ENCODE data around the gene EHD3. TPM values are rescaled to one million over a fixed set of nuclear protein-coding genes. Genes with fewer than 3 reads are reported as not detected.

The EHD3 gene
- total RNA-seq, 2 donors from 2014 or later: 1.0 to 1.1 TPM

DNA sequence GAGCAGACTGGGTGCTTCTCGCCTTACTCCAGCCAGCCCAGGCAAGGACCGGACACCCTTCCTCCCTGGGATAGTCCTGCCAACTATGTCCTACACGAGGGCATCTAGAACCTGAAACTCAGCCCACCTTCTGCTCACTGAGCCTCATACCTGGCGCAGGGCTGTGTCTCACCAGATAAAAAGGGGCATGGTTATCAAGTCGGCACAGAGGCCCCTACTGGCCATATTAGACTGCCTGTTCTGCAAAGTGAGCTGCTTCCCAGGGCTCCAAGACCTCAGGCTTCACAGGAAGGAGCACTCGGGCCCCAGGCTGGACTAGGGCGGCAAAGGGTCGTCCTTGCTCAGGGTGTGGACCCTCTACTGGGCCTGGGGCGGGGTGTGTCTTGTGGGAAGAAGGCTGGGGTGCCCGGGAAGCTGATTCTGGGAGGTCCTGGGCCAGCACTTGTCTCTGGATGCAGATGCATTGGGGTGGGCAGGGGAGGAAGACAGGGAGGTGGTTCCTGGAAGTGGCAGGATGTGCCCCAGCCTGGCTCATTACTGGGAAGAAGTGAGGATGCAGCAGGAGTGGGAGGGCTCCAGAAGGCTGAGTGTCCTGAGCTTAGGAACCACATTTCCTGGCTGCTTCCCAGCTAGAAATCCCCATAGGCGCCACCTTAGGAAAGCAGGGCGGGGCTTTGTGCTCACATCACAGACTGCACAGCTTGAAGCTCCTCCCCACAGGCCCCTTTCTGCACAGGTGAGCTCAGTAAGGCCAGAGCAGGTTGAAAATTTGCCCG is 19.6 kb downstream of the EHD3 start:
- intact Hi-C loops (cut with DNase I): no loop called here
- TF ChIP-seq CTCF (IDR thresholded peaks at IDR 0.05): no peak
- H3K36me3 ChIP-seq: no peaks in the 10 kb centered on the region
- no peaks in the 10 kb centered on the region for H3K9me3 ChIP-seq
- no peak overlapping the region for H3K4me3 ChIP-seq
- no peak for DNase-seq
- no peaks in the 10 kb centered on the region for H3K27me3 ChIP-seq
- no peaks in the 10 kb centered on the region for H3K4me1 ChIP-seq
- H3K27ac ChIP-seq: no peak overlapping the region
- H3K9ac ChIP-seq (ENCODE audit: low read depth in 2 of 2, low read length in 2 of 2): no peak overlapping the region

GRCh38 chr2:31254237-31255203 is 20.6 kb downstream of the EHD3 start:
- Histone ChIP-seq H3K27me3 (no peaks in the 10 kb centered on the region), H3K27ac (no peak overlapping the region), H3K9me3 (no peaks in the 10 kb centered on the region), H3K9ac (ENCODE audit: low read depth in 2 of 2, low read length in 2 of 2) (no peak overlapping the region), H3K4me3 (no peak overlapping the region), H3K4me1 (no peaks in the 10 kb centered on the region), H3K36me3 (no peaks in the 10 kb centered on the region)
- no peak for TF ChIP-seq CTCF (IDR thresholded peaks at IDR 0.05)
- no peak for DNase-seq
- intact Hi-C loops (cut with DNase I): no loop called here

GRCh38 chr2:31255911-31256571 is 22.1 kb downstream of the EHD3 start:
- Histone ChIP-seq H3K36me3 (no peaks in the 10 kb centered on the region), H3K27me3 (no peaks in the 10 kb centered on the region), H3K9ac (ENCODE audit: low read depth in 2 of 2, low read length in 2 of 2) (no peak overlapping the region), H3K9me3 (no peaks in the 10 kb centered on the region), H3K4me3 (no peak overlapping the region), H3K4me1 (no peaks in the 10 kb centered on the region), H3K27ac (no peak overlapping the region)
- intact Hi-C loops (cut with DNase I): no loop called here
- no peak for TF ChIP-seq CTCF (IDR thresholded peaks at IDR 0.05)
- DNase-seq: no peak

- Histone ChIP-seq H3K9ac (ENCODE audit: low read depth in 2 of 2, low read length in 2 of 2) (no peak overlapping the region), H3K9me3 (no peaks in the 10 kb centered on the region), H3K36me3 (no peaks in the 10 kb centered on the region), H3K4me1 (no peaks in the 10 kb centered on the region), H3K4me3 (no peak overlapping the region), H3K27ac (no peak overlapping the region), H3K27me3 (no peaks in the 10 kb centered on the region)
- no peak for TF ChIP-seq CTCF (IDR thresholded peaks at IDR 0.05)
- no peak for DNase-seq
- intact Hi-C loops (cut with DNase I): no loop called here
These were observed 22.8 kb downstream of the EHD3 start for GRCh38 chr2:31256611-31257382.

DNA sequence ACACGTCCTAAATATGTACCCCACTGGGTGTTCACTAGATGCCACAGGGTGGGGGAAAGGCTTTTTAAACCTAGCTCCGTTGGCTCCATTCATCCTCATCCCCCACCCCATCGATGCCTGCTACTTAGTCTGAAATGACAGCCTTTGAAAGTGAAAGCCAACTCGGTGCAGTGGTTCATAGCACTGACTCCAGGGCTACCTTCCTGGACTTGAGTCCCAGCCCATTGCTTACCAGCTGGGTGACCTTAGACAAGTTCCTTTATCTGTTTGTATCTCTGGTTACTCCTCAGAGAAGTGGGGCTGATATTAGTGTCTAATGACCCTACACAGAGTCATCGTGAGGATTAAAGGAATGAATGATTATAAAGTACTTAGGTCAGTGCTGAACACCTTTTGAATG is 24.4 kb downstream of the EHD3 start:
- TF ChIP-seq CTCF (IDR thresholded peaks at IDR 0.05): no peak
- no peak overlapping the region for H3K27ac ChIP-seq
- H3K4me1 ChIP-seq: no peaks in the 10 kb centered on the region
- H3K9me3 ChIP-seq: no peaks in the 10 kb centered on the region
- intact Hi-C loops (cut with DNase I): no loop called here
- H3K9ac ChIP-seq (ENCODE audit: low read depth in 2 of 2, low read length in 2 of 2): no peak overlapping the region
- H3K4me3 ChIP-seq: no peak overlapping the region
- no peaks in the 10 kb centered on the region for H3K36me3 ChIP-seq
- no peaks in the 10 kb centered on the region for H3K27me3 ChIP-seq
- no peak for DNase-seq

All from colonic mucosa (tissue), 4 donors.